K562 (cell line): ENCODE results near the gene NRG3. TPM values are rescaled to one million over a fixed set of nuclear protein-coding genes. Genes with fewer than 3 reads are reported as not detected.

Experiments used
- ATAC-seq: fragments of 200-7000 bp; cut with Tn5 transposase; 3 replicates; pipeline ENCODE4 v1.9.1; 2020; ENCODE audit warnings: moderate library complexity
- BruUV-seq: library from RNA; stranded (reverse); fragments of 400-500 nt; replicated peaks from 2 replicates; lab custom pipeline; 2021; lab: Mats Ljungman, UMichigan
- CTCF ChIA-PET: fragments of 300-600 bp; formaldehyde crosslinking; extraction: SDS; loops from one replicate; lab custom pipeline; 2021; ENCODE audit warnings: low intra/inter-chr PET ratio; lab: Yijun Ruan, JAX
- POLR2A ChIA-PET: fragments of 300-600, 350-650 bp; sonication (Branson Sonifier 250); formaldehyde crosslinking; extraction: SDS; loops from one replicate; lab custom pipeline; 2021; ENCODE audit warnings: antibody characterized with exemption, inconsistent platforms; lab: Yijun Ruan, JAX
- DNase-seq, 4 experiments: peaks; one replicate each; pipeline versions ENCODE4 v3.0.0 to v3.0.0-alpha.2; 2011 to 2018; ENCODE audit warnings: low spot score in 3 of 4, mixed read lengths in 3 of 4; ENCODE audit errors: extremely low read depth in 1 of 4
- FAIRE-seq: peaks from 2 replicates; lab custom pipeline; 2011; peaks lifted over from hg19 to GRCh38; lab: Jason Lieb, UNC
- H2AFZ ChIP-seq: 2 replicates; pipeline ENCODE4 v1.6.0; 2011; ENCODE audit warnings: low read depth, low read length, control low read depth, inconsistent platforms
- H3K27ac ChIP-seq: fragments of 200-600 bp; 3 replicates; pipeline ENCODE4 v1.8.0; 2011; ENCODE audit warnings: low read depth, mild to moderate bottlenecking, control low read depth, inconsistent platforms, low read length, moderate library complexity, mixed read lengths; ENCODE audit errors: extremely low read depth
- H3K27me3 ChIP-seq, 2 experiments: fragments of 300-600 bp in 1 of 2; 2 replicates in 1 of 2; 3 replicates in 1 of 2; pipeline versions ENCODE4 v1.6.0 to v1.8.0; 2011; ENCODE audit warnings: inconsistent platforms in 2 of 2, low read length in 2 of 2, mild to moderate bottlenecking in 1 of 2, mixed read lengths in 1 of 2, moderate library complexity in 1 of 2; ENCODE audit not compliant: control insufficient read depth in 2 of 2, insufficient read depth in 2 of 2
- H3K36me3 ChIP-seq: fragments of 300-600 bp; 3 replicates; pipeline ENCODE4 v1.8.0; 2011; ENCODE audit warnings: mild to moderate bottlenecking, low read length, inconsistent platforms; ENCODE audit not compliant: control insufficient read depth, insufficient read depth
- H3K4me1 ChIP-seq, 2 experiments: fragments of 200-600 bp in 1 of 2; replicated peaks in 1 of 2; 2 replicates in 1 of 2; 3 replicates in 1 of 2; pipeline versions ENCODE4 v1.5.1 to v1.8.0; 2011; ENCODE audit warnings: inconsistent platforms in 2 of 2, low read length in 2 of 2, mild to moderate bottlenecking in 1 of 2, mixed read lengths in 1 of 2, moderate library complexity in 1 of 2; ENCODE audit not compliant: control insufficient read depth in 2 of 2, insufficient read depth in 2 of 2
- H3K4me2 ChIP-seq: 2 replicates; pipeline ENCODE4 v1.6.1; 2011; ENCODE audit warnings: low read length, control low read depth, inconsistent platforms, mixed read lengths; ENCODE audit not compliant: insufficient read depth
- H3K4me3 ChIP-seq: fragments of 200-600 bp; sonication (generic), shearing (Covaris generic); 2 replicates; pipeline ENCODE4 v1.5.1; 2016; ENCODE audit warnings: control low read depth, inconsistent platforms
- H3K79me2 ChIP-seq: fragments of 200-600 bp; 3 replicates; pipeline ENCODE4 v1.8.0; 2011; ENCODE audit warnings: low read length, inconsistent platforms; ENCODE audit not compliant: control insufficient read depth, insufficient read depth
- H3K9ac ChIP-seq, 2 experiments: 2 replicates each; pipeline versions ENCODE4 v1.6.0 to v1.6.1; 2011; ENCODE audit warnings: low read depth in 2 of 2, low read length in 2 of 2, control low read depth in 1 of 2, inconsistent platforms in 1 of 2, mild to moderate bottlenecking in 1 of 2, mixed read lengths in 1 of 2; ENCODE audit not compliant: insufficient read depth in 1 of 2
- H3K9me1 ChIP-seq: one replicate; pipeline ENCODE4 v1.6.0; 2011; ENCODE audit warnings: inconsistent platforms, mild to moderate bottlenecking, low read length, moderate library complexity; ENCODE audit not compliant: control insufficient read depth, insufficient read depth
- H3K9me3 ChIP-seq: replicated peaks from 2 replicates; pipeline ENCODE4 v1.5.1; 2011; ENCODE audit warnings: low read depth, low read length, inconsistent platforms; ENCODE audit not compliant: control insufficient read depth, insufficient read depth
- H4K20me1 ChIP-seq: replicated peaks from 2 replicates; pipeline ENCODE4 v1.6.1; 2011; ENCODE audit warnings: low read length, inconsistent platforms, mixed read lengths; ENCODE audit not compliant: control insufficient read depth, insufficient read depth
- HCFC1 ChIP-seq: IDR thresholded peaks from 2 replicates; pipeline ENCODE4 v1.6.1; 2012; ENCODE audit warnings: low read depth, low read length, improper control_type of control experiment
- NFATC3 ChIP-seq: fragments of 450-650 bp; IDR thresholded peaks from 2 replicates; pipeline ENCODE4 v1.6.1; 2017; ENCODE audit warnings: mild to moderate bottlenecking
- SOX6 ChIP-seq: fragments of 450-650 bp; IDR thresholded peaks from 2 replicates; pipeline ENCODE4 v1.6.1; 2014; ENCODE audit warnings: mild to moderate bottlenecking
- SP1 ChIP-seq: sonication (generic); formaldehyde crosslinking; IDR thresholded peaks from 2 replicates; pipeline ENCODE4 v1.8.1; 2022; ENCODE audit warnings: mild to moderate bottlenecking, missing genetic modification reagents
- ZNF583 ChIP-seq: fragments of 250-450 bp; sonication (Bioruptor Pico); IDR thresholded peaks from 2 replicates; pipeline ENCODE4 v1.4.0; 2020
- ZNF77 ChIP-seq: fragments of 250-450 bp; sonication (Bioruptor Pico); IDR thresholded peaks from 2 replicates; pipeline ENCODE4 v1.5.0; 2020
- WGBS: fragments of 100-300 bp; shearing (Covaris generic); methylation state at CpG from one replicate; pipeline ENCODE4 v1.1.6; 2016; ENCODE audit warnings: low coverage, mixed read lengths; ENCODE audit not compliant: insufficient coverage; ENCODE audit errors: missing lambda C conversion rate; 5-methylcytosine and 5-hydroxymethylcytosine counted together
- in situ Hi-C: fragments of 300-500 bp; cut with MboI; formaldehyde crosslinking; loops from 4 replicates; pipeline ENCODE4 v1.15.0; 2018; ENCODE audit warnings: inconsistent platforms, mixed read lengths
- intact Hi-C: fragments of 100-400 bp; cut with micrococcal nuclease; formaldehyde crosslinking; loops from 2 replicates; pipeline ENCODE4 v1.14.2; 2022
- polyA plus RNA-seq, 8 experiments: library from polyadenylated mRNA; depleted of rRNA in 4 of 8; stranded (reverse) in 5 of 8; unstranded in 3 of 8; fragments of >200 nt; fragmentation: Nextera tagmentation in 2 of 8; fragmentation: Illumina TruSeq in 1 of 8; extraction: Ambion mirVana in 2 of 8; extraction: Trizol in 1 of 8; gene quantifications; 2 replicates each; pipeline versions ENCODE4 v1.2.1 to v1.2.3, GENCODE V29; 2011 to 2014; ENCODE audit warnings: inconsistent platforms in 1 of 8, missing spikeins in 1 of 8
- total RNA-seq, 7 experiments: library from RNA; depleted of rRNA in 6 of 7; stranded (reverse); fragments of >200 nt in 6 of 7; fragmentation: Illumina TruSeq in 2 of 7; extraction: Trizol in 2 of 7; gene quantifications; 2 replicates each; pipeline versions ENCODE4 v1.2.1 to v1.2.3, GENCODE V29; 2011 to 2021; ENCODE audit warnings: low replicate concordance in 1 of 7
- TF ChIP-seq, protein P1 (sequence below): sonication (generic); formaldehyde crosslinking; IDR thresholded peaks from 2 replicates; pipeline ENCODE4 v1.8.0; 2022; ENCODE audit warnings: missing genetic modification reagents, mild to moderate bottlenecking, borderline replicate concordance
- TF ChIP-seq, protein P2 (sequence below), 2 experiments: fragments of 450-650 bp; IDR thresholded peaks; 2 replicates each; pipeline ENCODE4 v1.6.1; 2016
- TF ChIP-seq, protein P3 (sequence below): fragments of 450-650 bp; formaldehyde crosslinking; IDR thresholded peaks from 2 replicates; pipeline ENCODE4 v1.4.0; 2020; ENCODE audit warnings: mild to moderate bottlenecking

NRG3 gene
- total and polyA plus RNA-seq, 9 of the 15 experiments (the other 6 are each of a cell fraction or from before 2014, with no cell fraction given), result not detected

DNA sequence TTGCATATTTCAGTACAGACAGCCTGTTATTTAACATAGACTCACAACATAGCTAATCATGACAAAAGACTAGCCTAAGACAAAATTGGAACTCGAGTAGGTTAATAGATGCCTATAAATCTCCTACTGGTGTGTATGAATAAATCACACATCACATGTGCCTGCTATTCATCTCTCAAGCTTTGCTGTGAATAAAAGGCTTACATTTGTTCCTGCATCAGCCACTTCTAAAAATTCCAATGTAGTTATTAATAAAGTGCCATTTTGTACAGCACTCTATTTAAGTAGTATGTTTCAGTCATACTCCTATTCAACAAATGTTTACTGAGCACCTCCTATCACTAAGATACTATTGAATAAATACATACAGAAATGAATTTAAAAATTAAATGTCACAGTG, 486.3 kb downstream of the NRG3 start (continued):
- TF ChIP-seq SP1 (CRISPR knock-in tag) (no peak), ZNF583 (no peak), ZNF77 (no peak), SOX6 (no peak)
- TF ChIP-seq, protein P1, sequence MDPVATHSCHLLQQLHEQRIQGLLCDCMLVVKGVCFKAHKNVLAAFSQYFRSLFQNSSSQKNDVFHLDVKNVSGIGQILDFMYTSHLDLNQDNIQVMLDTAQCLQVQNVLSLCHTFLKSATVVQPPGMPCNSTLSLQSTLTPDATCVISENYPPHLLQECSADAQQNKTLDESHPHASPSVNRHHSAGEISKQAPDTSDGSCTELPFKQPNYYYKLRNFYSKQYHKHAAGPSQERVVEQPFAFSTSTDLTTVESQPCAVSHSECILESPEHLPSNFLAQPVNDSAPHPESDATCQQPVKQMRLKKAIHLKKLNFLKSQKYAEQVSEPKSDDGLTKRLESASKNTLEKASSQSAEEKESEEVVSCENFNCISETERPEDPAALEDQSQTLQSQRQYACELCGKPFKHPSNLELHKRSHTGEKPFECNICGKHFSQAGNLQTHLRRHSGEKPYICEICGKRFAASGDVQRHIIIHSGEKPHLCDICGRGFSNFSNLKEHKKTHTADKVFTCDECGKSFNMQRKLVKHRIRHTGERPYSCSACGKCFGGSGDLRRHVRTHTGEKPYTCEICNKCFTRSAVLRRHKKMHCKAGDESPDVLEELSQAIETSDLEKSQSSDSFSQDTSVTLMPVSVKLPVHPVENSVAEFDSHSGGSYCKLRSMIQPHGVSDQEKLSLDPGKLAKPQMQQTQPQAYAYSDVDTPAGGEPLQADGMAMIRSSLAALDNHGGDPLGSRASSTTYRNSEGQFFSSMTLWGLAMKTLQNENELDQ (CRISPR knock-in tag), result no peak
- TF ChIP-seq, all 486 proteins: peak for 0

DNA sequence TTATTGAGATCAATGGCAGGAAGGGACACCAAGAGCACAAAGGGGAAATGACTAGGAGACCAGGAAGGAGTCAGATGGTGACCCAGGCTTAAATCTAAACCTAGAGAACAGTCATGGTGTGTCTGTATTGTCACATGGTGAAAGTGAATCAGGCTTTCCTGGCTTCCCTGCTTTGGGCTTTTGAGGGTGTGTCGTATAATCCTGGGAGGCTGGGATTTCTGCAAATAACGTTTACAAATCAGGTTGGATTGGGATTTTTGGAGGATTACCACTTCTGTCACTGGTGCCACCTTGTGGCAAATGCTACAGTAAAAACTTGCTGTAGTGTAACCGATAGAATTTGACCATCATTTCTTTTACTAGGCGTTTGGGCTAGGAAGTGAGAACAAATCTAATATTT, 502.6 kb downstream of the NRG3 start:
- ATAC-seq (no peak), FAIRE-seq (no peak)
- no peak overlapping the region for H3K9ac ChIP-seq
- 2% methylated on average over 4 of the region's 4 CpGs for WGBS
- no peak overlapping the region for H3K4me2 ChIP-seq
- H3K9me3 ChIP-seq, result no peaks in the 10 kb centered on the region; the same call in 1 of the 2 replicates
- no peaks in the 10 kb centered on the region for H3K79me2 ChIP-seq
- H2AFZ ChIP-seq, result no peak overlapping the region
- no peaks in the 10 kb centered on the region for H3K4me1 ChIP-seq
- TF ChIP-seq, protein P2, sequence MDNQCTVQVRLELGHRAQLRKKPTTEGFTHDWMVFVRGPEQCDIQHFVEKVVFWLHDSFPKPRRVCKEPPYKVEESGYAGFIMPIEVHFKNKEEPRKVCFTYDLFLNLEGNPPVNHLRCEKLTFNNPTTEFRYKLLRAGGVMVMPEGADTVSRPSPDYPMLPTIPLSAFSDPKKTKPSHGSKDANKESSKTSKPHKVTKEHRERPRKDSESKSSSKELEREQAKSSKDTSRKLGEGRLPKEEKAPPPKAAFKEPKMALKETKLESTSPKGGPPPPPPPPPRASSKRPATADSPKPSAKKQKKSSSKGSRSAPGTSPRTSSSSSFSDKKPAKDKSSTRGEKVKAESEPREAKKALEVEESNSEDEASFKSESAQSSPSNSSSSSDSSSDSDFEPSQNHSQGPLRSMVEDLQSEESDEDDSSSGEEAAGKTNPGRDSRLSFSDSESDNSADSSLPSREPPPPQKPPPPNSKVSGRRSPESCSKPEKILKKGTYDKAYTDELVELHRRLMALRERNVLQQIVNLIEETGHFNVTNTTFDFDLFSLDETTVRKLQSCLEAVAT (IDR thresholded peaks at IDR 0.05), result no peak
- TF ChIP-seq, protein P3, sequence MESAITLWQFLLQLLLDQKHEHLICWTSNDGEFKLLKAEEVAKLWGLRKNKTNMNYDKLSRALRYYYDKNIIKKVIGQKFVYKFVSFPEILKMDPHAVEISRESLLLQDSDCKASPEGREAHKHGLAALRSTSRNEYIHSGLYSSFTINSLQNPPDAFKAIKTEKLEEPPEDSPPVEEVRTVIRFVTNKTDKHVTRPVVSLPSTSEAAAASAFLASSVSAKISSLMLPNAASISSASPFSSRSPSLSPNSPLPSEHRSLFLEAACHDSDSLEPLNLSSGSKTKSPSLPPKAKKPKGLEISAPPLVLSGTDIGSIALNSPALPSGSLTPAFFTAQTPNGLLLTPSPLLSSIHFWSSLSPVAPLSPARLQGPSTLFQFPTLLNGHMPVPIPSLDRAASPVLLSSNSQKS (CRISPR knock-in tag), result no peak
- TF ChIP-seq NFATC3, result no peak
- no peak for TF ChIP-seq HCFC1
- TF ChIP-seq, all 486 proteins: peak for 0
- H3K27ac ChIP-seq, result no peak overlapping the region
- no peak overlapping the region for H3K4me3 ChIP-seq
- no peaks in the 10 kb centered on the region for H3K9me1 ChIP-seq
- intact Hi-C loops, result no loop called here
- in situ Hi-C loops, result no loop called here
- DNase-seq, result peak in 1 of 4 experiments; percentile 1
- H3K27me3 ChIP-seq, result no peaks in the 10 kb centered on the region
- no peaks in the 10 kb centered on the region for H3K36me3 ChIP-seq
- ChIA-PET POLR2A (no interaction called here), CTCF (no interaction called here)
- no peaks in the 10 kb centered on the region for H4K20me1 ChIP-seq
- BruUV-seq, result no TSS peak
